ENCODE data around the gene NME8.

DNA sequence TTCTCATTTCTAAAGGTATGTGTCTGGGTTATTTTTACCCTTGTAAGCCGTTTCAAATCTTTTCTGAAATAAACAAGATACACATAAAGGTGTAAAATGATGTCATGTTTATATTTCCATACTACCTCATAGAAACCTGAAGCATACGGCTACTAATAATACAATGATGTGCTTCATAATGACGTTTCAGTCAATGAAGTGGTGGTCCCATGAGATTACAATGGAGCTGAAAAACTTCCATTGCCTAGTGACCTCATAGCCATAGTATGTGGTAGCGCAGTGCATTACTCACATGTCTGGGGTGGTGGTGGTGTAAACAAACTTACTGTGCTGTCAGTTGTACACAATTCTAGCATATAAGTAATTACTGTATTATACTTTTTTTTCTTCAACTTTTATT is 96.9 kb downstream of the NME8 start:
- TF ChIP-seq CTCF (IDR thresholded peaks at IDR 0.05), result no peak
- TF ChIP-seq EZH2 (IDR thresholded peaks at IDR 0.05), result no peak
